Left lung (tissue), 10 donors: ENCODE data around the gene RCAN1. TPM values are rescaled to one million over a fixed set of nuclear protein-coding genes. Genes with fewer than 3 reads are reported as not detected.
"Not testable (repeated sequence)": the region's sequence is repeated elsewhere in the genome, so short reads cannot be mapped to it uniquely, and the experiment has no call there.

Experiments
- ATAC-seq: fragments of 200-7000 bp; cut with Tn5 transposase; one replicate; pipeline ENCODE4 v1.9.1; 2020; ENCODE audit warnings: moderate library complexity
- DNase-seq, 4 donors: peaks; one replicate each; pipeline ENCODE4 v3.0.0-alpha.2; 2013 to 2020
- H3K27ac ChIP-seq, 2 donors: fragments of 200-600 bp; sonication (generic) in 1 of 2; one replicate each; pipeline versions ENCODE4 v1.5.0 to v1.8.0; 2020 to 2021
- H3K27me3 ChIP-seq, 2 donors: fragments of 200-600 bp; sonication (generic) in 1 of 2; one replicate each; pipeline versions ENCODE4 v1.5.0 to v1.8.0; 2020 to 2021
- H3K36me3 ChIP-seq, 2 donors: fragments of 200-600 bp; sonication (generic) in 1 of 2; one replicate each; pipeline versions ENCODE4 v1.5.0 to v1.8.0; 2020 to 2021
- H3K4me1 ChIP-seq, 2 donors: fragments of 200-600 bp; one replicate each; pipeline ENCODE4 v1.8.0; 2021
- H3K4me3 ChIP-seq, 2 donors: fragments of 200-600 bp; sonication (generic) in 1 of 2; one replicate each; pipeline versions ENCODE4 v1.5.0 to v1.8.0; 2020 to 2021; ENCODE audit warnings: mild to moderate bottlenecking in 1 of 2
- H3K9me3 ChIP-seq, 2 donors: fragments of 200-600 bp; sonication (generic) in 1 of 2; one replicate each; pipeline versions ENCODE4 v1.5.0 to v1.8.0; 2020 to 2021
- CTCF ChIP-seq, 2 donors: fragments of 200-600 bp; sonication (generic) in 1 of 2; IDR thresholded peaks; one replicate each; pipeline versions ENCODE4 v1.5.0 to v1.8.0; 2021; ENCODE audit warnings: antibody characterized with exemption in 2 of 2
- intact Hi-C, 2 donors: fragments of 100-400 bp; cut with DNase I; formaldehyde crosslinking; loops; one replicate each; pipeline versions ENCODE4 v1.11.2 to v1.14.2; 2022
- polyA plus RNA-seq, 6 donors: library from polyadenylated mRNA; unstranded; fragments of 120-200 nt; gene quantifications; one replicate each; pipeline ENCODE4 v1.2.1, GENCODE V29; 2013; ENCODE audit not compliant: insufficient read length in 6 of 6
- total RNA-seq, 2 donors: library from RNA; stranded (reverse); fragmentation: NEBNext Ultra II Directional; extraction: Animal tissue kit (Norgen Biotek cat#: 25700); gene quantifications; one replicate each; pipeline ENCODE4 v1.2.1, GENCODE V29; 2021
- donor health status: DM: no; HTN: yes; CAD: no.
- donor health status: DM: no; HTN: no; CAD: no.

RCAN1 gene
- total and polyA plus RNA-seq, 8 donors = 16.9 to 62.6 (median 20.2) TPM

GRCh38 chr21:34559089-34559631 lies 55.8 kb downstream of the RCAN1 start:
- Histone ChIP-seq H3K9me3 (no peaks in the 10 kb centered on the region), H3K27me3 (no peaks in the 10 kb centered on the region), H3K27ac (no peak overlapping the region), H3K4me3 (no peak overlapping the region), H3K4me1 (no peaks in the 10 kb centered on the region), H3K36me3 (no peaks in the 10 kb centered on the region)
- DNase-seq = no peak
- no peak for ATAC-seq
- intact Hi-C loops = no loop called here
- TF ChIP-seq CTCF (IDR thresholded peaks at IDR 0.05) = no peak

- TF ChIP-seq CTCF (IDR thresholded peaks at IDR 0.05) = no peak
- Histone ChIP-seq H3K9me3 (no peaks in the 10 kb centered on the region), H3K4me3 (no peak overlapping the region), H3K27ac (no peak overlapping the region), H3K4me1 (no peaks in the 10 kb centered on the region), H3K36me3 (no peaks in the 10 kb centered on the region), H3K27me3 (no peaks in the 10 kb centered on the region)
- no peak for DNase-seq
- no peak for ATAC-seq
- intact Hi-C loops = no loop called here
Measured at GRCh38 chr21:34558166-34558565, 56.7 kb downstream of the RCAN1 start.

GRCh38 chr21:34557261-34557660 lies 57.7 kb downstream of the RCAN1 start:
- TF ChIP-seq CTCF (IDR thresholded peaks at IDR 0.05) = no peak
- no peak for ATAC-seq

GRCh38 chr21:34554670-34555069 lies 60.2 kb downstream of the RCAN1 start:
- H3K27me3 ChIP-seq, intact Hi-C loops, H3K36me3 ChIP-seq, H3K9me3 ChIP-seq, DNase-seq, H3K4me3 ChIP-seq, ATAC-seq, H3K27ac ChIP-seq, H3K4me1 ChIP-seq: not testable (repeated sequence)

More at GRCh38 chr21:34557261-34557660, 57.7 kb downstream of the RCAN1 start:
- no peak overlapping the region for H3K4me3 ChIP-seq
- H3K9me3 ChIP-seq = no peaks in the 10 kb centered on the region
- no peak for DNase-seq
- no peak overlapping the region for H3K27ac ChIP-seq
- H3K36me3 ChIP-seq = no peaks in the 10 kb centered on the region
- intact Hi-C loops = no loop called here
- H3K4me1 ChIP-seq = no peaks in the 10 kb centered on the region
- no peaks in the 10 kb centered on the region for H3K27me3 ChIP-seq

- no peaks in the 10 kb centered on the region for H3K9me3 ChIP-seq
- H3K27me3 ChIP-seq = no peaks in the 10 kb centered on the region
- no peak for ATAC-seq
- no peak overlapping the region for H3K4me3 ChIP-seq
- DNase-seq = no peak
- no peaks in the 10 kb centered on the region for H3K36me3 ChIP-seq
- intact Hi-C loops = no loop called here
- H3K27ac ChIP-seq = no peak overlapping the region
- TF ChIP-seq CTCF (IDR thresholded peaks at IDR 0.05) = no peak
- H3K4me1 ChIP-seq = no peaks in the 10 kb centered on the region
Measured at GRCh38 chr21:34554227-34554626, 60.7 kb downstream of the RCAN1 start.
